HUES48 (cell line): ENCODE measurements around the gene RNF115.

Experiments used
- H3K27ac ChIP-seq: one replicate; pipeline ENCODE4 v1.7.0; 2013; ENCODE audit warnings: low read depth, low read length, inconsistent platforms
- H3K27me3 ChIP-seq: 2 replicates; pipeline ENCODE4 v1.6.1; 2013; ENCODE audit warnings: mild to moderate bottlenecking, low read length; ENCODE audit not compliant: control insufficient read depth, insufficient read depth
- H3K36me3 ChIP-seq: 2 replicates; pipeline ENCODE4 v1.6.1; 2013; ENCODE audit warnings: low read length; ENCODE audit not compliant: control insufficient read depth, insufficient read depth
- H3K4me1 ChIP-seq: 2 replicates; pipeline ENCODE4 v1.6.1; 2013; ENCODE audit warnings: mild to moderate bottlenecking, low read length; ENCODE audit not compliant: control insufficient read depth, insufficient read depth
- H3K4me3 ChIP-seq: 2 replicates; pipeline ENCODE4 v1.5.1; 2013; ENCODE audit warnings: mild to moderate bottlenecking, low read depth, low read length
- H3K9ac ChIP-seq: 2 replicates; pipeline ENCODE4 v1.6.1; 2013; ENCODE audit warnings: mild to moderate bottlenecking, low read depth, low read length, moderate library complexity
- H3K9me3 ChIP-seq: 2 replicates; pipeline ENCODE4 v1.6.1; 2013; ENCODE audit warnings: low read length; ENCODE audit not compliant: control insufficient read depth, insufficient read depth

Gene RNF115

GRCh38 chr1:145823565-145824498 lies at the start of gene RNF115, which contains the start of gene POLR3C:
Gene RNF115, minus strand, starts transcription at chr1:145824095. Its CDS starts 222 bp downstream, at chr1:145823873.
Gene POLR3C, plus strand, starts transcription at chr1:145824200. Its CDS starts 1,577 bp downstream, at chr1:145825777.
- Histone ChIP-seq H3K9me3 (no peaks in the 10 kb centered on the region), H3K36me3 (peaks cover 32% of the 10 kb centered on the region), H3K27me3 (no peaks in the 10 kb centered on the region), H3K4me1 (no peaks in the 10 kb centered on the region), H3K9ac (peak within 1 kb of the TSS; percentile 96), H3K4me3 (peak within 1 kb of the TSS; percentile 93), H3K27ac (peak within 1 kb of the TSS; percentile 94)

- peaks cover 13% of the 10 kb centered on the region for H3K4me1 ChIP-seq
- H3K27ac ChIP-seq, result no peak overlapping the region
- peak overlapping the region; percentile 53; the same call in 1 of the 2 replicates for H3K9ac ChIP-seq
- H3K36me3 ChIP-seq, result no peaks in the 10 kb centered on the region
- H3K4me3 ChIP-seq, result peak overlapping the region; percentile 63
- peaks cover 34% of the 10 kb centered on the region for H3K27me3 ChIP-seq
- H3K9me3 ChIP-seq, result no peaks in the 10 kb centered on the region
Measured at GRCh38 chr1:145871994-145872924, 48.4 kb upstream of the RNF115 start.

- Histone ChIP-seq H3K4me3 (no peak overlapping the region), H3K9me3 (no peaks in the 10 kb centered on the region), H3K4me1 (peaks cover 13% of the 10 kb centered on the region), H3K36me3 (no peaks in the 10 kb centered on the region), H3K9ac (no peak overlapping the region), H3K27ac (no peak overlapping the region), H3K27me3 (peaks cover 19% of the 10 kb centered on the region)
Measured at GRCh38 chr1:145868232-145868631, 44.3 kb upstream of the RNF115 start.

- Histone ChIP-seq H3K36me3 (no peaks in the 10 kb centered on the region), H3K27me3 (no peaks in the 10 kb centered on the region), H3K4me1 (peaks cover 3% of the 10 kb centered on the region; the same call in 1 of the 2 replicates), H3K27ac (no peak overlapping the region), H3K4me3 (no peak overlapping the region), H3K9me3 (no peaks in the 10 kb centered on the region), H3K9ac (no peak overlapping the region)
Measured at GRCh38 chr1:145863282-145864018, 39.6 kb upstream of the RNF115 start.

GRCh38 chr1:145859491-145860023 lies 35.7 kb upstream of the RNF115 start:
- peak overlapping the region; percentile 60 for H3K9ac ChIP-seq
- H3K27me3 ChIP-seq, result no peaks in the 10 kb centered on the region
- H3K4me3 ChIP-seq, result peak overlapping the region; percentile 93
- H3K36me3 ChIP-seq, result peaks cover 23% of the 10 kb centered on the region
- H3K4me1 ChIP-seq, result peaks cover 3% of the 10 kb centered on the region; the same call in 1 of the 2 replicates
- H3K27ac ChIP-seq, result peak overlapping the region; percentile 57
- no peaks in the 10 kb centered on the region for H3K9me3 ChIP-seq

- Histone ChIP-seq H3K9ac (peak within 1 kb of the TSS; percentile 72), H3K27ac (peak within 1 kb of the TSS; percentile 85), H3K27me3 (no peaks in the 10 kb centered on the region)
Measured at GRCh38 chr1:145858901-145859490, 35.1 kb upstream of the RNF115 start, which contains the start of gene PIAS3. Gene PIAS3, minus strand, starts transcription at chr1:145859081. Its CDS starts 91 bp downstream, at chr1:145858990.

GRCh38 chr1:145858238-145858900 lies 34.5 kb upstream of the RNF115 start:
- peaks cover 3% of the 10 kb centered on the region; the same call in 1 of the 2 replicates for H3K4me1 ChIP-seq
- H3K4me3 ChIP-seq, result peak overlapping the region; percentile 93
- peak overlapping the region; percentile 72; the same call in 1 of the 2 replicates for H3K9ac ChIP-seq
- no peaks in the 10 kb centered on the region for H3K9me3 ChIP-seq
- H3K27ac ChIP-seq, result peak overlapping the region; percentile 85
- no peaks in the 10 kb centered on the region for H3K27me3 ChIP-seq
- H3K36me3 ChIP-seq, result peaks cover 35% of the 10 kb centered on the region

More at GRCh38 chr1:145858901-145859490, 35.1 kb upstream of the RNF115 start, which contains the start of gene PIAS3:
- Histone ChIP-seq H3K9me3 (no peaks in the 10 kb centered on the region), H3K4me3 (peak within 1 kb of the TSS; percentile 93), H3K4me1 (peaks cover 3% of the 10 kb centered on the region; the same call in 1 of the 2 replicates), H3K36me3 (peaks cover 28% of the 10 kb centered on the region)

- Histone ChIP-seq H3K36me3 (peaks cover 46% of the 10 kb centered on the region), H3K9me3 (no peaks in the 10 kb centered on the region), H3K4me3 (no peak overlapping the region), H3K4me1 (peaks cover 3% of the 10 kb centered on the region; the same call in 1 of the 2 replicates), H3K9ac (no peak overlapping the region), H3K27me3 (no peaks in the 10 kb centered on the region), H3K27ac (no peak overlapping the region)
Measured at GRCh38 chr1:145857170-145857569, 33.3 kb upstream of the RNF115 start.

GRCh38 chr1:145855426-145855948 lies 31.6 kb upstream of the RNF115 start:
- peaks cover 3% of the 10 kb centered on the region; the same call in 1 of the 2 replicates for H3K4me1 ChIP-seq
- peaks cover 59% of the 10 kb centered on the region for H3K36me3 ChIP-seq
- H3K27me3 ChIP-seq, result no peaks in the 10 kb centered on the region

More at GRCh38 chr1:145855426-145855948, 31.6 kb upstream of the RNF115 start:
- Histone ChIP-seq H3K9me3 (no peaks in the 10 kb centered on the region), H3K4me3 (no peak overlapping the region), H3K27ac (no peak overlapping the region), H3K9ac (no peak overlapping the region)
